ENCODE results near the gene DYNC1H1. TPM values are rescaled to one million over a fixed set of nuclear protein-coding genes. Genes with fewer than 3 reads are reported as not detected.
A peak's percentile ranks its signal among the peaks of the same experiment; 100 is the strongest.

Gene DYNC1H1
- total RNA-seq, 1 donor from 2014 or later = 577 TPM

DNA sequence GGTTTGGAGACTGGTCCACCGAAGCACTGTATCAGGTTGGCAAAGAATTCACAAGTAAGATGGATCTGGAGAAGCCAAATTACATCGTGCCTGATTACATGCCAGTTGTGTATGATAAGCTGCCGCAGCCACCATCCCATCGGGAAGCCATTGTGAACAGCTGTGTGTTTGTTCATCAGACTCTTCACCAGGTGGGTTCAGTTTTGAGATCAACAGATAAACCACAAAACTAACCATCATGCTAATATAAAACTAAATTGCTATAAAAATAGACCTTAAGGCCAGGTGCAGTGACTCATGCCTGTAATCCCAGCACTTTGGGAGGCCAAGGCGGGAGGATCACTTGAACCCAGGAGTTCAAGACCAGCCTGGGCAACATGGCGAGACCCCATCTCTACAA, 63.6 kb downstream of the DYNC1H1 start:
- TF ChIP-seq, protein P1, sequence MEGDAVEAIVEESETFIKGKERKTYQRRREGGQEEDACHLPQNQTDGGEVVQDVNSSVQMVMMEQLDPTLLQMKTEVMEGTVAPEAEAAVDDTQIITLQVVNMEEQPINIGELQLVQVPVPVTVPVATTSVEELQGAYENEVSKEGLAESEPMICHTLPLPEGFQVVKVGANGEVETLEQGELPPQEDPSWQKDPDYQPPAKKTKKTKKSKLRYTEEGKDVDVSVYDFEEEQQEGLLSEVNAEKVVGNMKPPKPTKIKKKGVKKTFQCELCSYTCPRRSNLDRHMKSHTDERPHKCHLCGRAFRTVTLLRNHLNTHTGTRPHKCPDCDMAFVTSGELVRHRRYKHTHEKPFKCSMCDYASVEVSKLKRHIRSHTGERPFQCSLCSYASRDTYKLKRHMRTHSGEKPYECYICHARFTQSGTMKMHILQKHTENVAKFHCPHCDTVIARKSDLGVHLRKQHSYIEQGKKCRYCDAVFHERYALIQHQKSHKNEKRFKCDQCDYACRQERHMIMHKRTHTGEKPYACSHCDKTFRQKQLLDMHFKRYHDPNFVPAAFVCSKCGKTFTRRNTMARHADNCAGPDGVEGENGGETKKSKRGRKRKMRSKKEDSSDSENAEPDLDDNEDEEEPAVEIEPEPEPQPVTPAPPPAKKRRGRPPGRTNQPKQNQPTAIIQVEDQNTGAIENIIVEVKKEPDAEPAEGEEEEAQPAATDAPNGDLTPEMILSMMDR (IDR thresholded peaks at IDR 0.05) = no peak
- Histone ChIP-seq H3K36me3 (peaks cover 97 to 99% of the 10 kb centered on the region in 2 donors), H3K9me3 (no peaks in the 10 kb centered on the region), H3K27me3 (no peaks in the 10 kb centered on the region), H3K27ac (no peak overlapping the region), H3K4me3 (no peak overlapping the region), H3K4me1 (no peaks in the 10 kb centered on the region)
- DNase-seq (ENCODE audit: low spot score in 2 of 2) = no peak
- intact Hi-C loops (cut with DNase I) = no loop called here

DNA sequence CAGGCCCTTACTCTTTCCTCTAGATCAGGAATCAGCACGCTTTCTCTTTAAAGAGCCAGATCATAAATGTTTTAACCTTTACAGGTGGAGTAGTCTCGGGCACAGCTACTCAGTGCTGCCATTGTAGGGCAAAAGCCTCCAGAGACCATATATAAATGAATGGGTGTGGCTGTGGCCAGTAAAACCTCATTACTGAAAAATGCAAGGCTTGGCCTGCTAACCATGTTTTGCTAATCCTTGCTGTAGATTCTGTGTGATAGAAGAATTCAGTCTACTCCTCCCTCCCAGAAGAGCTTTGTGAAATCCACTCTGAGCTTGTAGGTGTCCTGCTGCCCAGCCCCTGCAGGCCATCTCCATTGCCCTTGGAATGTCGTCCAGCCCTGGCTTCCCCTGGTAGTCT, 64.4 kb downstream of the DYNC1H1 start:
- TF ChIP-seq, protein P1 (IDR thresholded peaks at IDR 0.05) = no peak
- Histone ChIP-seq H3K27ac (peak overlapping the region in 1 of 2 donors; percentile 2), H3K36me3 (peaks cover 97 to 99% of the 10 kb centered on the region in 2 donors)

DNA sequence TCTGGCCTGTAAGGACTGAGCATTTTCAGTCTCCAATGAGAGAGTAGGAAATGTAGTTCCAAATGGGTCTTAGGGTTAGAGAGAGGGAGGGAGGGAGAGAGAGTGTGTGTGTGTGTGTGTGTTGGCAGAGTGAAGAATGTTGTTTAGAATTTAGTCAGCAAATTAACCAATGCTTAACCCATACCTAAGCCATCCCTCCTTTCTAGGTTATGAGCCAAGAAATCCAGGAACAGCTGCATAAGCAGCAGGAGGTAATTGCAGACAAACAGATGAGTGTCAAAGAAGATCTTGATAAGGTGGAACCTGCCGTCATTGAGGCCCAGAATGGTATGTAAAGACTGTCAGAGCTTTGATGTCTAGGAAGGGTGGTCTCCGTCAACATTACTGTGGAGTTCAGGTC, 65.6 kb downstream of the DYNC1H1 start:
- DNase-seq (ENCODE audit: low spot score in 2 of 2) = no peak
- H3K27ac ChIP-seq = no peak overlapping the region
- intact Hi-C loops (cut with DNase I) = no loop called here
- no peaks in the 10 kb centered on the region for H3K4me1 ChIP-seq
- no peak overlapping the region for H3K4me3 ChIP-seq
- TF ChIP-seq, protein P1 (IDR thresholded peaks at IDR 0.05) = no peak
- no peaks in the 10 kb centered on the region for H3K9me3 ChIP-seq
- H3K36me3 ChIP-seq = peaks cover 97 to 99% of the 10 kb centered on the region in 2 donors
- no peaks in the 10 kb centered on the region for H3K27me3 ChIP-seq

More for the DNA sequence above, 64.4 kb downstream of the DYNC1H1 start:
- intact Hi-C loops (cut with DNase I) = no loop called here
- no peaks in the 10 kb centered on the region for H3K9me3 ChIP-seq
- no peaks in the 10 kb centered on the region for H3K27me3 ChIP-seq
- H3K4me3 ChIP-seq = no peak overlapping the region
- H3K4me1 ChIP-seq = no peaks in the 10 kb centered on the region
- no peak for DNase-seq (ENCODE audit: low spot score in 2 of 2)

DNA sequence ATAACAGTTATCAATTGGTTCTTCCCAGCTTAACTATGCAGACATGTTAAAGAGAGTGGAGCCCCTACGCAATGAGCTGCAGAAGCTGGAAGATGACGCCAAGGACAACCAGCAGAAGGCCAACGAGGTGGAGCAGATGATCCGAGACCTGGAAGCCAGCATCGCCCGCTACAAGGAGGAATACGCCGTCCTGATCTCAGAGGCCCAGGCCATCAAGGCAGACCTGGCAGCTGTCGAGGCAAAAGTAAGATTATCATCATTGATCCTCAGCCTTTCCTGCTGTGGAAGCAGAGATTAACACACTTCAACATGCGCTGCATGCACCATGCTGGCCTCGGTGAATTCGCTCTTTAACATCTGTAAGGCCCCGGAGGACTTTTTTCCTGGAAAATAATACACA, 68.9 kb downstream of the DYNC1H1 start:
- H3K9me3 ChIP-seq = no peaks in the 10 kb centered on the region
- no peak overlapping the region for H3K4me3 ChIP-seq
- H3K36me3 ChIP-seq = peaks cover 97 to 99% of the 10 kb centered on the region in 2 donors
- intact Hi-C loops (cut with DNase I) = no loop called here
- H3K4me1 ChIP-seq = no peaks in the 10 kb centered on the region
- no peak overlapping the region for H3K27ac ChIP-seq
- DNase-seq (ENCODE audit: low spot score in 2 of 2) = no peak
- no peaks in the 10 kb centered on the region for H3K27me3 ChIP-seq
- TF ChIP-seq, protein P1 (IDR thresholded peaks at IDR 0.05) = no peak

DNA sequence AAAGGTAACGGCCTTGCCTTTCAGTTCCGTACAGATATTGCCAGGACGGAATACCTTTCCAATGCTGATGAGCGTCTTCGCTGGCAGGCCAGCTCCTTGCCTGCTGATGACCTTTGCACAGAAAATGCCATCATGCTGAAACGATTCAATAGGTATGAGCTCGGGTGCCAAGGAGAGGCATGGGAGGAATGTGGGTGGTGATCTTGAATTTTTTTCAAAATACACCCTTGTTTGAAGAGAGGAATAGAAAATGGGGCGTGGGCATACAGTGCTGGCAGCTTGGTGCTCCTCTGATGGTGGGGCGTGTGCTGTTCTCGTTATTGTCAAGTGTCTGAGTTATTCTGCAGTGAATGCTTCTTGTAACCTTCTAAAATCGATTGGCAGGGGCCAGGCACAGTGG, 69.9 kb downstream of the DYNC1H1 start:
- no peak overlapping the region for H3K4me3 ChIP-seq
- DNase-seq (ENCODE audit: low spot score in 2 of 2) = no peak
- no peaks in the 10 kb centered on the region for H3K9me3 ChIP-seq
- TF ChIP-seq, protein P1 (IDR thresholded peaks at IDR 0.05) = no peak
- intact Hi-C loops (cut with DNase I) = no loop called here
- H3K27ac ChIP-seq = no peak overlapping the region
- peaks cover 97 to 99% of the 10 kb centered on the region in 2 donors for H3K36me3 ChIP-seq
- H3K27me3 ChIP-seq = no peaks in the 10 kb centered on the region
- no peaks in the 10 kb centered on the region for H3K4me1 ChIP-seq

DNA sequence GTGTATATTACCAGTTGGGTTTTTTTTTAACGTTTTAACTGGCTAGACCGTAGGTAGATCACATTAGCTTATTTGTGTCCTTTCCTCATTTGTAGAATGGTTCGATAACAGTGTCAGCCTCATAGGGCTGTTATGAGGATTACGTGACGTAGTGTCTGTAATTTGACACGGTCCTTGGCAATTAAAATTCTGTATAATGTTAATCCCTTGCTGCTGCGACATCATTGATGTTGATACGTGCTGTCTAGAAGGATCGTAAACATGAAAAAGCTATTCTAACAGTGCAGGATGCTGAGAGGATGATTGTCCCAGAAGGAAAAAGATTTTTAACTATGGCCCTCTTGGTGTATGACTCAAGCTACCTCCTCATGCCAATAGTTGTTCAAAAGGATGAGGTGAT, 71.5 kb downstream of the DYNC1H1 start:
- peaks cover 97 to 99% of the 10 kb centered on the region in 2 donors for H3K36me3 ChIP-seq
- H3K4me3 ChIP-seq = no peak overlapping the region
- no peaks in the 10 kb centered on the region for H3K4me1 ChIP-seq
- no peak overlapping the region for H3K27ac ChIP-seq
- no peak for DNase-seq (ENCODE audit: low spot score in 2 of 2)
- intact Hi-C loops (cut with DNase I) = no loop called here
- TF ChIP-seq, protein P1 (IDR thresholded peaks at IDR 0.05) = no peak
- no peaks in the 10 kb centered on the region for H3K9me3 ChIP-seq
- H3K27me3 ChIP-seq = no peaks in the 10 kb centered on the region
